ENCODE measurements around the gene ALG12.

Gene ALG12

GRCh38 chr22:49892226-49892899 is 25.9 kb downstream of the ALG12 start:
- DNase-seq (ENCODE audit: extremely low read depth in 1 of 2, low read depth in 1 of 2) = no peak

GRCh38 chr22:49889071-49889470 is 29.2 kb downstream of the ALG12 start:
- no peak for DNase-seq (ENCODE audit: extremely low read depth in 1 of 2, low read depth in 1 of 2)

GRCh38 chr22:49887702-49888101 is 30.5 kb downstream of the ALG12 start:
- DNase-seq (ENCODE audit: extremely low read depth in 1 of 2, low read depth in 1 of 2) = no peak

GRCh38 chr22:49887064-49887451 is 31.2 kb downstream of the ALG12 start:
- no peak for DNase-seq (ENCODE audit: extremely low read depth in 1 of 2, low read depth in 1 of 2)

- no peak for DNase-seq (ENCODE audit: extremely low read depth in 1 of 2, low read depth in 1 of 2)
These were observed 31.7 kb downstream of the ALG12 start for GRCh38 chr22:49886346-49887063.

- no peak for DNase-seq (ENCODE audit: extremely low read depth in 1 of 2, low read depth in 1 of 2)
These were observed 32.4 kb downstream of the ALG12 start for GRCh38 chr22:49885881-49886280.

GRCh38 chr22:49885281-49885680 is 33.0 kb downstream of the ALG12 start:
- DNase-seq (ENCODE audit: extremely low read depth in 1 of 2, low read depth in 1 of 2) = no peak

GRCh38 chr22:49884503-49885260 is 33.6 kb downstream of the ALG12 start:
- no peak for DNase-seq (ENCODE audit: extremely low read depth in 1 of 2, low read depth in 1 of 2)

GRCh38 chr22:49884075-49884474 is 34.2 kb downstream of the ALG12 start:
- DNase-seq (ENCODE audit: extremely low read depth in 1 of 2, low read depth in 1 of 2) = no peak

GRCh38 chr22:49883294-49883640 is 35.0 kb downstream of the ALG12 start:
- DNase-seq (ENCODE audit: extremely low read depth in 1 of 2, low read depth in 1 of 2) = no peak

GRCh38 chr22:49882519-49883293 is 35.5 kb downstream of the ALG12 start:
- no peak for DNase-seq (ENCODE audit: extremely low read depth in 1 of 2, low read depth in 1 of 2)

- no peak for DNase-seq (ENCODE audit: extremely low read depth in 1 of 2, low read depth in 1 of 2)
These were observed 36.4 kb downstream of the ALG12 start for GRCh38 chr22:49881856-49882255.

GRCh38 chr22:49880281-49880680 is 38.0 kb downstream of the ALG12 start:
- no peak for DNase-seq (ENCODE audit: extremely low read depth in 1 of 2, low read depth in 1 of 2)

- no peak for DNase-seq (ENCODE audit: extremely low read depth in 1 of 2, low read depth in 1 of 2)
These were observed 38.4 kb downstream of the ALG12 start for GRCh38 chr22:49879871-49880270.

- no peak for DNase-seq (ENCODE audit: extremely low read depth in 1 of 2, low read depth in 1 of 2)
These were observed 40.0 kb downstream of the ALG12 start for GRCh38 chr22:49878206-49878605.

GRCh38 chr22:49877642-49878041 is 40.6 kb downstream of the ALG12 start:
- no peak for DNase-seq (ENCODE audit: extremely low read depth in 1 of 2, low read depth in 1 of 2)

- no peak for DNase-seq (ENCODE audit: extremely low read depth in 1 of 2, low read depth in 1 of 2)
These were observed 44.9 kb downstream of the ALG12 start for GRCh38 chr22:49873228-49873940.

- no peak for DNase-seq (ENCODE audit: extremely low read depth in 1 of 2, low read depth in 1 of 2)
These were observed 45.9 kb downstream of the ALG12 start for GRCh38 chr22:49872347-49872746.

GRCh38 chr22:49871482-49871881 is 46.8 kb downstream of the ALG12 start:
- DNase-seq (ENCODE audit: extremely low read depth in 1 of 2, low read depth in 1 of 2) = no peak

- no peak for DNase-seq (ENCODE audit: extremely low read depth in 1 of 2, low read depth in 1 of 2)
These were observed 48.2 kb downstream of the ALG12 start for GRCh38 chr22:49869845-49870712.
